Measurements from ENCODE around the gene PPM1N. TPM values are rescaled to one million over a fixed set of nuclear protein-coding genes. Genes with fewer than 3 reads are reported as not detected.
A peak's percentile ranks its signal among the peaks of the same experiment; 100 is the strongest.

Gene PPM1N
- total RNA-seq: 1 to 10 TPM; 3.2 to 3.6 TPM

- H3K27ac Mint-ChIP-seq: peak within 1 kb of the TSS; percentile 58 to 73
- peaks cover 8 to 11% of the 10 kb centered on the region in 2 donors for H3K27me3 Mint-ChIP-seq
- DNase-seq (ENCODE audit: low spot score): peak; percentile 71
- peaks cover 33 to 35% of the 10 kb centered on the region in 2 donors for H3K4me1 Mint-ChIP-seq (ENCODE audit: low read depth in 2 of 2)
- peak; percentile 40 to 66 for ATAC-seq
- H3K36me3 Mint-ChIP-seq: no peaks in the 10 kb centered on the region
- H3K4me3 Mint-ChIP-seq: peak within 1 kb of the TSS; percentile 91
- no peaks in the 10 kb centered on the region for H3K9me3 Mint-ChIP-seq
Measured at GRCh38 chr19:45498411-45499195, at the start of gene PPM1N. Gene PPM1N (plus strand): TSS chr19:45498443. CDS start chr19:45498473, 30 bp downstream.

GRCh38 chr19:45448887-45449299 lies 49.4 kb upstream of the PPM1N start:
- DNase-seq (ENCODE audit: low spot score) (no peak), ATAC-seq (no peak)
- peak overlapping the region; percentile 94 for H3K4me3 Mint-ChIP-seq
- H3K27me3 Mint-ChIP-seq: no peaks in the 10 kb centered on the region
- no peaks in the 10 kb centered on the region for H3K36me3 Mint-ChIP-seq
- H3K27ac Mint-ChIP-seq: peak overlapping the region; percentile 97 to 98
- peaks cover 65% of the 10 kb centered on the region in 2 donors for H3K4me1 Mint-ChIP-seq (ENCODE audit: low read depth in 2 of 2)
- no peaks in the 10 kb centered on the region for H3K9me3 Mint-ChIP-seq

GRCh38 chr19:45450012-45450333 lies 48.3 kb upstream of the PPM1N start:
- H3K4me3 Mint-ChIP-seq: peak overlapping the region; percentile 94
- ATAC-seq (peak in 1 of 2 donors; percentile 57), DNase-seq (ENCODE audit: low spot score) (no peak)
- H3K4me1 Mint-ChIP-seq (ENCODE audit: low read depth in 2 of 2): peaks cover 55 to 57% of the 10 kb centered on the region in 2 donors
- peak overlapping the region; percentile 97 to 98 for H3K27ac Mint-ChIP-seq
- H3K27me3 Mint-ChIP-seq: no peaks in the 10 kb centered on the region
- H3K9me3 Mint-ChIP-seq: no peaks in the 10 kb centered on the region
- H3K36me3 Mint-ChIP-seq: no peaks in the 10 kb centered on the region

GRCh38 chr19:45451131-45451849 lies 47.0 kb upstream of the PPM1N start:
- H3K27ac Mint-ChIP-seq: peak overlapping the region; percentile 97 to 98
- H3K9me3 Mint-ChIP-seq: no peaks in the 10 kb centered on the region
- ATAC-seq (peak; percentile 60 to 67), DNase-seq (ENCODE audit: low spot score) (peak; percentile 72)
- no peaks in the 10 kb centered on the region for H3K36me3 Mint-ChIP-seq
- peak overlapping the region; percentile 94 for H3K4me3 Mint-ChIP-seq
- H3K27me3 Mint-ChIP-seq: no peaks in the 10 kb centered on the region
- peaks cover 56 to 58% of the 10 kb centered on the region in 2 donors for H3K4me1 Mint-ChIP-seq (ENCODE audit: low read depth in 2 of 2)

GRCh38 chr19:45451850-45452387 lies 46.3 kb upstream of the PPM1N start:
- ATAC-seq: no peak
- no peak for DNase-seq (ENCODE audit: low spot score)
- Mint-ChIP-seq H3K27ac (peak overlapping the region; percentile 97 to 98), H3K9me3 (no peaks in the 10 kb centered on the region), H3K4me1 (ENCODE audit: low read depth in 2 of 2) (peaks cover 58 to 59% of the 10 kb centered on the region in 2 donors), H3K36me3 (no peaks in the 10 kb centered on the region), H3K27me3 (no peaks in the 10 kb centered on the region), H3K4me3 (peak overlapping the region; percentile 94)

- DNase-seq (ENCODE audit: low spot score) (peak; percentile 79), ATAC-seq (peak; percentile 64 to 67)
- peak overlapping the region; percentile 62 to 75 for H3K27ac Mint-ChIP-seq
- H3K4me1 Mint-ChIP-seq (ENCODE audit: low read depth in 2 of 2): peaks cover 37 to 43% of the 10 kb centered on the region in 2 donors
- no peaks in the 10 kb centered on the region for H3K9me3 Mint-ChIP-seq
- H3K36me3 Mint-ChIP-seq: no peaks in the 10 kb centered on the region
- peak overlapping the region; percentile 55 for H3K4me3 Mint-ChIP-seq
- H3K27me3 Mint-ChIP-seq: no peaks in the 10 kb centered on the region
Measured at GRCh38 chr19:45455707-45456499, 42.3 kb upstream of the PPM1N start.

- Mint-ChIP-seq H3K9me3 (no peaks in the 10 kb centered on the region), H3K4me3 (peak overlapping the region; percentile 55), H3K4me1 (ENCODE audit: low read depth in 2 of 2) (peaks cover 32 to 38% of the 10 kb centered on the region in 2 donors), H3K36me3 (no peaks in the 10 kb centered on the region), H3K27me3 (no peaks in the 10 kb centered on the region), H3K27ac (peak overlapping the region; percentile 62 to 75)
- no peak for ATAC-seq
- no peak for DNase-seq (ENCODE audit: low spot score)
Measured at GRCh38 chr19:45456500-45456815, 41.8 kb upstream of the PPM1N start.

GRCh38 chr19:45457776-45458175 lies 40.5 kb upstream of the PPM1N start:
- Mint-ChIP-seq H3K36me3 (no peaks in the 10 kb centered on the region), H3K27me3 (no peaks in the 10 kb centered on the region), H3K4me3 (no peak overlapping the region), H3K4me1 (ENCODE audit: low read depth in 2 of 2) (peaks cover 22 to 29% of the 10 kb centered on the region in 2 donors), H3K9me3 (no peaks in the 10 kb centered on the region), H3K27ac (peak overlapping the region; percentile 47 to 48)
- ATAC-seq (no peak), DNase-seq (ENCODE audit: low spot score) (no peak)

GRCh38 chr19:45460807-45461347 lies 37.4 kb upstream of the PPM1N start:
- Mint-ChIP-seq H3K36me3 (no peaks in the 10 kb centered on the region), H3K27ac (peak overlapping the region in 1 of 2 donors; percentile 34), H3K27me3 (peaks cover 0 to 3% of the 10 kb centered on the region in 2 donors), H3K4me3 (no peak overlapping the region), H3K9me3 (no peaks in the 10 kb centered on the region), H3K4me1 (ENCODE audit: low read depth in 2 of 2) (peaks cover 14 to 19% of the 10 kb centered on the region in 2 donors)
- ATAC-seq (no peak), DNase-seq (ENCODE audit: low spot score) (no peak)

- no peak for ATAC-seq
- H3K27me3 Mint-ChIP-seq: peaks cover 0 to 3% of the 10 kb centered on the region in 2 donors
Measured at GRCh38 chr19:45462174-45462573, 36.1 kb upstream of the PPM1N start.

GRCh38 chr19:45463241-45463640 lies 35.0 kb upstream of the PPM1N start:
- Mint-ChIP-seq H3K36me3 (no peaks in the 10 kb centered on the region), H3K27ac (no peak overlapping the region), H3K9me3 (no peaks in the 10 kb centered on the region), H3K4me3 (no peak overlapping the region), H3K27me3 (peaks cover 0 to 3% of the 10 kb centered on the region in 2 donors), H3K4me1 (ENCODE audit: low read depth in 2 of 2) (peaks cover 12 to 19% of the 10 kb centered on the region in 2 donors)
- no peak for ATAC-seq
- DNase-seq (ENCODE audit: low spot score): no peak

More at GRCh38 chr19:45462174-45462573, 36.1 kb upstream of the PPM1N start:
- Mint-ChIP-seq H3K27ac (no peak overlapping the region), H3K36me3 (no peaks in the 10 kb centered on the region), H3K4me1 (ENCODE audit: low read depth in 2 of 2) (peaks cover 9 to 15% of the 10 kb centered on the region in 2 donors), H3K9me3 (no peaks in the 10 kb centered on the region), H3K4me3 (no peak overlapping the region)
- no peak for DNase-seq (ENCODE audit: low spot score)

GRCh38 chr19:45464274-45464673 lies 34.0 kb upstream of the PPM1N start:
- H3K9me3 Mint-ChIP-seq: no peaks in the 10 kb centered on the region
- H3K36me3 Mint-ChIP-seq: no peaks in the 10 kb centered on the region
- H3K27ac Mint-ChIP-seq: no peak overlapping the region
- H3K27me3 Mint-ChIP-seq: peaks cover 0 to 3% of the 10 kb centered on the region in 2 donors
- no peak for ATAC-seq
- no peak for DNase-seq (ENCODE audit: low spot score)
- H3K4me3 Mint-ChIP-seq: no peak overlapping the region
- peaks cover 17 to 24% of the 10 kb centered on the region in 2 donors for H3K4me1 Mint-ChIP-seq (ENCODE audit: low read depth in 2 of 2)

- peaks cover 24 to 30% of the 10 kb centered on the region in 2 donors for H3K4me1 Mint-ChIP-seq (ENCODE audit: low read depth in 2 of 2)
- no peaks in the 10 kb centered on the region for H3K36me3 Mint-ChIP-seq
- ATAC-seq: no peak
- H3K4me3 Mint-ChIP-seq: no peak overlapping the region
- no peaks in the 10 kb centered on the region for H3K9me3 Mint-ChIP-seq
- no peak for DNase-seq (ENCODE audit: low spot score)
- H3K27me3 Mint-ChIP-seq: peaks cover 0 to 3% of the 10 kb centered on the region in 2 donors
- no peak overlapping the region for H3K27ac Mint-ChIP-seq
Measured at GRCh38 chr19:45464852-45465441, 33.3 kb upstream of the PPM1N start.
